Measurements from ENCODE around the gene GALNT17. TPM values are rescaled to one million over a fixed set of nuclear protein-coding genes. Genes with fewer than 3 reads are reported as not detected.

GALNT17 gene
- total and polyA plus RNA-seq, 12 donors = 0.94 to 37.5 (median 8.1) TPM

GRCh38 chr7:71430246-71430645 is 298.3 kb downstream of the GALNT17 start:
- Histone ChIP-seq H3K27me3 (no peaks in the 10 kb centered on the region), H3K4me1 (replicated peaks in 1 of 2) (no peaks in the 10 kb centered on the region), H3K4me3 (no peak overlapping the region), H3K36me3 (replicated peaks in 1 of 2) (no peaks in the 10 kb centered on the region), H3K9me3 (replicated peaks in 1 of 3) (no peaks in the 10 kb centered on the region), H3K27ac (no peak overlapping the region)
- WGBS, 4 donors = 86 to 98% (median 87%) methylated on average over 1 of the region's 1 CpG
- intact Hi-C loops (cut with DNase I) = no loop called here
- no peak for DNase-seq
- TF ChIP-seq POLR2A (IDR thresholded peaks at IDR 0.05) = no peak
- TF ChIP-seq CTCF (IDR thresholded peaks at IDR 0.05) = no peak

GRCh38 chr7:71439321-71439720 is 307.4 kb downstream of the GALNT17 start:
- H3K27ac ChIP-seq = no peak overlapping the region
- no peaks in the 10 kb centered on the region for H3K36me3 ChIP-seq (replicated peaks in 1 of 2)
- TF ChIP-seq POLR2A (IDR thresholded peaks at IDR 0.05) (no peak), CTCF (IDR thresholded peaks at IDR 0.05) (no peak)
- intact Hi-C loops (cut with DNase I) = no loop called here
- DNase-seq = no peak
- H3K9me3 ChIP-seq (replicated peaks in 1 of 3) = no peaks in the 10 kb centered on the region
- no peaks in the 10 kb centered on the region for H3K27me3 ChIP-seq
- no peaks in the 10 kb centered on the region for H3K4me1 ChIP-seq (replicated peaks in 1 of 2)
- H3K4me3 ChIP-seq = no peak overlapping the region
- WGBS, 4 donors = 85 to 95% (median 89%) methylated on average over 7 of the region's 7 CpGs

GRCh38 chr7:71442492-71443190 is 310.7 kb downstream of the GALNT17 start:
- WGBS, 4 donors = 58 to 66% (median 59%) methylated on average over 11 of the region's 11 CpGs
- H3K36me3 ChIP-seq (replicated peaks in 1 of 2) = no peaks in the 10 kb centered on the region
- DNase-seq = no peak
- no peak for TF ChIP-seq POLR2A (IDR thresholded peaks at IDR 0.05)
- no peak for TF ChIP-seq CTCF (IDR thresholded peaks at IDR 0.05)
- H3K4me3 ChIP-seq = no peak overlapping the region
- H3K27me3 ChIP-seq = no peaks in the 10 kb centered on the region
- H3K4me1 ChIP-seq (replicated peaks in 1 of 2) = no peaks in the 10 kb centered on the region
- intact Hi-C loops (cut with DNase I) = no loop called here
- no peak overlapping the region for H3K27ac ChIP-seq
- no peaks in the 10 kb centered on the region for H3K9me3 ChIP-seq (replicated peaks in 1 of 3)

- intact Hi-C loops (cut with DNase I) = no loop called here
- TF ChIP-seq POLR2A (IDR thresholded peaks at IDR 0.05) = no peak
- TF ChIP-seq CTCF (IDR thresholded peaks at IDR 0.05) = no peak
- WGBS, 4 donors = 71 to 81% (median 77%) methylated on average over 6 of the region's 6 CpGs
These were observed 311.2 kb downstream of the GALNT17 start for GRCh38 chr7:71443191-71443530.

More at GRCh38 chr7:71443191-71443530, 311.2 kb downstream of the GALNT17 start:
- Histone ChIP-seq H3K4me3 (no peak overlapping the region), H3K4me1 (replicated peaks in 1 of 2) (no peaks in the 10 kb centered on the region), H3K36me3 (replicated peaks in 1 of 2) (no peaks in the 10 kb centered on the region), H3K9me3 (replicated peaks in 1 of 3) (no peaks in the 10 kb centered on the region), H3K27ac (no peak overlapping the region), H3K27me3 (no peaks in the 10 kb centered on the region)
- DNase-seq = no peak
